LHCN-M2 (cell line): ENCODE data around the gene MCM5. TPM values are rescaled to one million over a fixed set of nuclear protein-coding genes. Genes with fewer than 3 reads are reported as not detected.

Experiments used
- DNase-seq: peaks from one replicate; pipeline ENCODE4 v3.0.0-alpha.2; 2012; ENCODE audit warnings: low read depth
- total RNA-seq: library from RNA; depleted of rRNA; stranded (reverse); fragments of >200 nt; gene quantifications from 2 replicates; pipeline ENCODE4 v1.2.3, GENCODE V29; 2014

The MCM5 gene
- total RNA-seq, 1 experiment from 2014 or later, result 100 TPM

GRCh38 chr22:35401863-35402262 lies 1.9 kb downstream of the MCM5 start:
- no peak for DNase-seq

- DNase-seq, result no peak
These were observed 3.4 kb downstream of the MCM5 start for GRCh38 chr22:35403356-35403755.

- no peak for DNase-seq
These were observed 4.2 kb downstream of the MCM5 start for GRCh38 chr22:35404176-35404575.

GRCh38 chr22:35406443-35406842 lies 6.5 kb downstream of the MCM5 start:
- no peak for DNase-seq

- DNase-seq, result no peak
These were observed 7.4 kb downstream of the MCM5 start for GRCh38 chr22:35407362-35407761.

- DNase-seq, result no peak
These were observed 10.1 kb downstream of the MCM5 start for GRCh38 chr22:35409783-35410662.

GRCh38 chr22:35410663-35411034 lies 10.7 kb downstream of the MCM5 start:
- no peak for DNase-seq

- DNase-seq, result no peak
These were observed 11.2 kb downstream of the MCM5 start for GRCh38 chr22:35411102-35411501.

- DNase-seq, result no peak
These were observed 13.7 kb downstream of the MCM5 start for GRCh38 chr22:35413624-35414023.

GRCh38 chr22:35417606-35418005 lies 17.7 kb downstream of the MCM5 start:
- no peak for DNase-seq

GRCh38 chr22:35418088-35418487 lies 18.1 kb downstream of the MCM5 start:
- DNase-seq, result peak; percentile 34

- no peak for DNase-seq
These were observed 18.8 kb downstream of the MCM5 start for GRCh38 chr22:35418731-35419130.

- no peak for DNase-seq
These were observed 19.8 kb downstream of the MCM5 start for GRCh38 chr22:35419756-35420155.

- DNase-seq, result no peak
These were observed 21.2 kb downstream of the MCM5 start for GRCh38 chr22:35421121-35421520.

GRCh38 chr22:35422145-35422544 lies 22.2 kb downstream of the MCM5 start:
- DNase-seq, result no peak

GRCh38 chr22:35422936-35423335 lies 23.0 kb downstream of the MCM5 start:
- no peak for DNase-seq

- DNase-seq, result no peak
These were observed 24.1 kb downstream of the MCM5 start for GRCh38 chr22:35424081-35424480.

GRCh38 chr22:35424761-35425160 lies 24.8 kb downstream of the MCM5 start:
- no peak for DNase-seq

- DNase-seq, result no peak
These were observed 25.6 kb downstream of the MCM5 start for GRCh38 chr22:35425546-35425945.

GRCh38 chr22:35425971-35426800 lies 26.2 kb downstream of the MCM5 start:
- DNase-seq, result peak; percentile 67

GRCh38 chr22:35426801-35427140 lies 26.8 kb downstream of the MCM5 start:
- DNase-seq, result no peak

- DNase-seq, result peak; percentile 70
These were observed 31.0 kb downstream of the MCM5 start for GRCh38 chr22:35430897-35431322.
